ENCODE data around the gene JAK3. TPM values are rescaled to one million over a fixed set of nuclear protein-coding genes. Genes with fewer than 3 reads are reported as not detected.

The JAK3 gene
- total and polyA plus RNA-seq, 10 donors: 30.6 to 203 (median 116) TPM

DNA sequence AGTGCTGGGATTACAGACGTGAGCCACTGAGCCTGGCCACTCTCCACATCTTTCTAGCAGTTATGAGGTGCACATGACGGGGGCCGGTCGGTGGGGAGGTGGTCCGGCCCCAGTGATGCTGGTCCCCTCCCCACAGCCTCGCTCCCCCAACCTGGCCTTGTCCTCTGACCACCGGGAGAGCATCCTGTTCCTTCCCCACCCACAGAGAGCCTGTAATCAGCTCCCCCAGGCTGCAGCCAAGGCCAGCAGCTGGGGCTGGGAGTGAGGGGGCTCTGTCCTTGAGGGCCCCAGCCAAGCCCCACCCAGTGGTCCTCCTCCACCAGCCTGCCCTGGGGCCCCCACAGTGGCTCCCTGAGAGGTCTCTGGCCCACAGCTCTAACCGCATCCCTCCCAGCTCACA, 23.4 kb downstream of the JAK3 start:
- DNase-seq: no peak
- no peaks in the 10 kb centered on the region for H3K9me3 ChIP-seq
- no peaks in the 10 kb centered on the region for H3K27me3 ChIP-seq (replicated peaks in 1 of 7)
- WGBS, 5 donors: 48 to 92% (median 62%) methylated on average over 6 to 8 of the region's 8 CpGs
- no peak overlapping the region for H3K4me3 ChIP-seq
- peaks cover 0 to 71% (median 30%) of the 10 kb centered on the region in 6 donors for H3K36me3 ChIP-seq
- intact Hi-C loops (cut with DNase I; ENCODE audit: low total_unique reads): no loop called here
- TF ChIP-seq POLR2AphosphoS5 (IDR thresholded peaks at IDR 0.05): peak; percentile 36 to 82 (median 57)
- TF ChIP-seq POLR2A (IDR thresholded peaks at IDR 0.05): no peak
- TF ChIP-seq, protein P1, sequence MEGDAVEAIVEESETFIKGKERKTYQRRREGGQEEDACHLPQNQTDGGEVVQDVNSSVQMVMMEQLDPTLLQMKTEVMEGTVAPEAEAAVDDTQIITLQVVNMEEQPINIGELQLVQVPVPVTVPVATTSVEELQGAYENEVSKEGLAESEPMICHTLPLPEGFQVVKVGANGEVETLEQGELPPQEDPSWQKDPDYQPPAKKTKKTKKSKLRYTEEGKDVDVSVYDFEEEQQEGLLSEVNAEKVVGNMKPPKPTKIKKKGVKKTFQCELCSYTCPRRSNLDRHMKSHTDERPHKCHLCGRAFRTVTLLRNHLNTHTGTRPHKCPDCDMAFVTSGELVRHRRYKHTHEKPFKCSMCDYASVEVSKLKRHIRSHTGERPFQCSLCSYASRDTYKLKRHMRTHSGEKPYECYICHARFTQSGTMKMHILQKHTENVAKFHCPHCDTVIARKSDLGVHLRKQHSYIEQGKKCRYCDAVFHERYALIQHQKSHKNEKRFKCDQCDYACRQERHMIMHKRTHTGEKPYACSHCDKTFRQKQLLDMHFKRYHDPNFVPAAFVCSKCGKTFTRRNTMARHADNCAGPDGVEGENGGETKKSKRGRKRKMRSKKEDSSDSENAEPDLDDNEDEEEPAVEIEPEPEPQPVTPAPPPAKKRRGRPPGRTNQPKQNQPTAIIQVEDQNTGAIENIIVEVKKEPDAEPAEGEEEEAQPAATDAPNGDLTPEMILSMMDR (IDR thresholded peaks at IDR 0.05 in 8 of 11, conservative IDR thresholded peaks at IDR 0.05 in 3 of 11): no peak
- peak overlapping the region in 2 of 8 donors; percentile 7 to 15 for H3K27ac ChIP-seq
- peaks cover 0 to 43% (median 7%) of the 10 kb centered on the region in 6 donors for H3K4me1 ChIP-seq

DNA sequence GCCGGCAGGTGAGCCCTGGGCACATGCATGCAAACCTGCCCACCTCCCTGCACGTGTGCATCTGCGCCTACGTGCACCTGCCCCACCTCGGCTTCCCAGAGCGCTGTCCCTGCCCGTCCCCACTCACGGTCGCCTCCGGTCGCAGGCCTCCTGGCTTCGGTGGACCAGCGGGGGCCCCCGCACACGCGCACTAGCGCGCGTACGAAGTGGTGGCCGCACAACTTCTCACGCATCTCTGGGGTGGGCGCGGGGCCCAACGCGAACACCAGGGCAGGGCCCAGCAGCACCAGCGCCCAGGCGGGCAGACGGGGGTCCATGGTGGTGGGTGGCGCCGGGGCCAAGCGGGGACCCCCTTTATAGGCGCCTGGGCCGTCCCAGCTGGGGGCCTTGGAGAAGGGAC, 26.6 kb downstream of the JAK3 start, which contains the start of gene INSL3:
TSS of gene INSL3 (minus strand) at position 330 of the 400 bp plus-strand sequence. CDS start at position 317, 13 bp downstream.
- 72 to 87% (median 81%) methylated on average over 30 to 34 of the region's 34 CpGs for WGBS, 5 donors
- no peak for TF ChIP-seq POLR2A (IDR thresholded peaks at IDR 0.05)
- TF ChIP-seq POLR2AphosphoS5 (IDR thresholded peaks at IDR 0.05): peak; percentile 8 to 81 (median 28)
- TF ChIP-seq, protein P1 (IDR thresholded peaks at IDR 0.05 in 8 of 11, conservative IDR thresholded peaks at IDR 0.05 in 3 of 11): no peak
- H3K27me3 ChIP-seq (replicated peaks in 1 of 7): no peaks in the 10 kb centered on the region
- no peak for DNase-seq
- H3K9me3 ChIP-seq: no peaks in the 10 kb centered on the region
- H3K27ac ChIP-seq: no peak within 1 kb of the TSS
- H3K36me3 ChIP-seq: peaks cover 0 to 47% (median 7%) of the 10 kb centered on the region in 6 donors
- H3K4me1 ChIP-seq: peaks cover 0 to 15% (median 3%) of the 10 kb centered on the region in 6 donors
- H3K4me3 ChIP-seq: no peak within 1 kb of the TSS
- intact Hi-C loops (cut with DNase I; ENCODE audit: low total_unique reads): no loop called here

DNA sequence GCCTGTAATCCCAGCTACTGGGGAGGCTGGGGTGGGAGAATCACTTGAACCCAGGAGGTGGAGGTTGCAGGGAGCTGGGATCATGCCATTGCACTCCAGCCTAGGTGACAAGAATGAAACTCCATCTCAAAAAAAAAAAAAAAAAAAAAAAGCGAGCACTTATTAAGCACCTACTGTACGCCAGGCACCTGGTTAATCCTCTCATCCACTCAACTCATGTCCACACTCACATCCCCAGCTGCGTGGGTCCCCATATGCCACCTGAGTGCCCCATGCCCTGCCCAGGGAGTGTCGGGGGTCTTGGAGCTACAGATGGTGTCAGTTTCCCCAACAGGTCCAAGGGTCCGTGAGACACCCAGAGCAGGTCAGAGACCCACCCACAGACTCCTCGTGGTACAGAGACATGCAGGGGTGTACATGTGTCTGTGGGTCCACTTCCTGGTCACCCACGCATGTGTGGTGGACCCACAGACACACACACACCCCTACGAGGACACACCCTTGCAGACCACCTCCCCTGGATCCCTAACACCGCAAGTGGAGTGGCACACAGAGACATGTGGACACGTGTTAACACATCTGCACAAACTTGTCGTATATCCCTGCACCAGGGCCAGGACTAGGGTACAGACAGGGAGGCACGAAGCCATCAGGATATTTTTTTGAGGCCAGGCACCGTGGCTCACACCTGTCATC, 30.0 kb downstream of the JAK3 start:
- Histone ChIP-seq H3K27me3 (replicated peaks in 1 of 7) (no peaks in the 10 kb centered on the region), H3K36me3 (peaks cover 0 to 15% (median 0%) of the 10 kb centered on the region in 6 donors), H3K4me1 (no peaks in the 10 kb centered on the region), H3K4me3 (no peak overlapping the region), H3K27ac (no peak overlapping the region), H3K9me3 (no peaks in the 10 kb centered on the region)
- 78 to 90% (median 87%) methylated on average over 12 to 13 of the region's 13 CpGs for WGBS, 5 donors
- intact Hi-C loops (cut with DNase I; ENCODE audit: low total_unique reads): no loop called here
- TF ChIP-seq POLR2AphosphoS5 (IDR thresholded peaks at IDR 0.05): no peak
- no peak for DNase-seq

DNA sequence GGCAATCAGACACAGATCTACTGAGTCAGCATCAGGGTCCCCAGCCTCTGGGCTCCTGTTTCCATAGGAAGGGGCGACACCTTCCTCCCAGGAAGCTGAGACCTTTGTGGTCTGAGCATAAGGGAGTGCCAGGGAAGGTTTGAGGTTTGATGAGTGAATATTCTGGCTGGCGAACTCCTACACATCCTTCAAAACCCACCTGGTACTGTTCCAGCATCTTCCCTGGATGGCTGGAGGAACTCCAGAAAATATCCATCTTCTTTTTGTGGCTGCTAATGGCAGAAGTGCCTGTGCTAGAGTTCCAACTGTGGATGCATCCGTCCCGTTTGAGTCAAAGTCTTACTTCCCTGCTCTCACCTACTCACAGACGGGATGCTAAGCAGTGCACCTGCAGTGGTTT, 35.7 kb downstream of the JAK3 start:
- TF ChIP-seq POLR2A (IDR thresholded peaks at IDR 0.05): no peak
- peaks cover 0 to 27% (median 13%) of the 10 kb centered on the region in 7 donors for H3K27me3 ChIP-seq (replicated peaks in 1 of 7)
- H3K9me3 ChIP-seq: no peaks in the 10 kb centered on the region
- no peak overlapping the region for H3K27ac ChIP-seq
- H3K36me3 ChIP-seq: peaks cover 0 to 9% (median 0%) of the 10 kb centered on the region in 6 donors
- no peak overlapping the region for H3K4me3 ChIP-seq
- no peak for DNase-seq
- H3K4me1 ChIP-seq: peaks cover 0 to 9% (median 2%) of the 10 kb centered on the region in 6 donors
- WGBS, 5 donors: 82 to 95% (median 85%) methylated on average over 4 to 5 of the region's 5 CpGs
- intact Hi-C loops (cut with DNase I; ENCODE audit: low total_unique reads): no loop called here

DNA sequence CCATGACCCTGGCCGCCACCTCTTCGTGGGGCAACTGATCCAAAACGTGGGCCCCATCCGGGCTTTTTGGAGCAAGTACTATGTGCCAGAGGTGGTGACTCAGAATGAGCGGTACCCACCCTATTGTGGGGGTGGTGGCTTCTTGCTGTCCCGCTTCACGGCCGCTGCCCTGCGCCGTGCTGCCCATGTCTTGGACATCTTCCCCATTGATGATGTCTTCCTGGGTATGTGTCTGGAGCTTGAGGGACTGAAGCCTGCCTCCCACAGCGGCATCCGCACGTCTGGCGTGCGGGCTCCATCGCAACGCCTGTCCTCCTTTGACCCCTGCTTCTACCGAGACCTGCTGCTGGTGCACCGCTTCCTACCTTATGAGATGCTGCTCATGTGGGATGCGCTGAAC, 36.1 kb downstream of the JAK3 start:
- WGBS, 5 donors: 85 to 91% (median 87%) methylated on average over 15 to 20 of the region's 20 CpGs
- DNase-seq: no peak
- no peak overlapping the region for H3K4me3 ChIP-seq
- intact Hi-C loops (cut with DNase I; ENCODE audit: low total_unique reads): no loop called here
- no peaks in the 10 kb centered on the region for H3K9me3 ChIP-seq
- H3K27ac ChIP-seq: no peak overlapping the region
- H3K36me3 ChIP-seq: peaks cover 0 to 6% (median 0%) of the 10 kb centered on the region in 6 donors
- H3K4me1 ChIP-seq: peaks cover 0 to 9% (median 2%) of the 10 kb centered on the region in 6 donors
- H3K27me3 ChIP-seq (replicated peaks in 1 of 7): peaks cover 0 to 27% (median 13%) of the 10 kb centered on the region in 7 donors
- TF ChIP-seq POLR2AphosphoS5 (IDR thresholded peaks at IDR 0.05) (no peak), POLR2A (IDR thresholded peaks at IDR 0.05) (no peak)
- TF ChIP-seq, protein P1 (IDR thresholded peaks at IDR 0.05 in 8 of 11, conservative IDR thresholded peaks at IDR 0.05 in 3 of 11): no peak

Data from spleen (tissue), 11 donors.